ENCODE measurements around the gene PCDHA1. TPM values are rescaled to one million over a fixed set of nuclear protein-coding genes. Genes with fewer than 3 reads are reported as not detected.
"Not testable (repeated sequence)": the region's sequence is repeated elsewhere in the genome, so short reads cannot be mapped to it uniquely, and the experiment has no call there.

The PCDHA1 gene
- total RNA-seq, 2 donors from 2014 or later, result not detected

DNA sequence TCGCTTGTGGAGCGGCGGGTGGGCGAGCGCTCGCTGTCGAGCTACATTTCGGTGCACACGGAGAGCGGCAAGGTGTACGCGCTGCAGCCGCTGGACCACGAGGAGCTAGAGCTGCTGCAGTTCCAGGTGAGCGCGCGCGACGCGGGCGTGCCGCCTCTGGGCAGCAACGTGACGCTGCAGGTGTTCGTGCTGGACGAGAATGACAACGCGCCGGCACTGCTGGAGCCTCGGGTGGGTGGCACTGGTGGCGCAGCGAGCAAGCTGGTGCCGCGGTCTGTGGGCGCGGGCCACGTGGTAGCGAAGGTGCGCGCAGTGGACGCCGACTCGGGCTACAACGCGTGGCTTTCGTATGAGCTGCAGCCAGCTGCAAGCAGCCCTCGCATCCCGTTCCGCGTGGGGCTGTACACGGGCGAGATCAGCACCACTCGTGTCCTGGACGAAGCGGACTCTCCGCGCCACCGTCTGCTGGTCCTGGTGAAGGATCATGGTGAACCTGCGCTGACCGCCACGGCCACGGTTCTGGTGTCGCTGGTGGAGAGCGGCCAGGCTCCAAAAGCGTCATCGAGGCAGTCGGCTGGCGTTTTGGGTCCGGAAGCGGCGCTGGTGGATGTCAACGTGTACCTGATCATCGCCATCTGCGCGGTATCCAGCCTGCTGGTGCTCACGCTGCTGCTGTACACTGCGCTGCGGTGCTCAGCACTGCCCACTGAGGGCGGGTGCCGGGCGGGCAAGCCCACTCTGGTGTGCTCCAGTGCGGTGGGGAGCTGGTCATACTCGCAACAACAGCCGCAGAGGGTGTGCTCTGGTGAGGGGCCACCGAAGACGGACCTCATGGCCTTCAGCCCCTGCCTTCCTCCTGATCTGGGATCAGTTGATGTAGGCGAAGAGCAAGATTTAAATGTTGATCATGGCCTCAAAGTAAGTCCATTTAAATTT is 57.1 kb downstream of the PCDHA1 start:
- intact Hi-C loops (cut with DNase I), result no loop called here
- no peak for DNase-seq (ENCODE audit: low spot score)

GRCh38 chr5:140848139-140849102 is 62.5 kb downstream of the PCDHA1 start, which contains the start of gene PCDHA9:
PCDHA9 (plus strand) TSS chr5:140848382; CDS start chr5:140848496, 114 bp downstream.
- DNase-seq (ENCODE audit: low spot score); intact Hi-C loops (cut with DNase I): not testable (repeated sequence)

- intact Hi-C loops (cut with DNase I); DNase-seq (ENCODE audit: low spot score): not testable (repeated sequence)
Measured at GRCh38 chr5:140849831-140850634, 64.1 kb downstream of the PCDHA1 start.

- intact Hi-C loops (cut with DNase I), result no loop called here
- DNase-seq (ENCODE audit: low spot score), result no peak
Measured at GRCh38 chr5:140855772-140856674, 70.1 kb downstream of the PCDHA1 start, which contains the start of gene PCDHA10. PCDHA10 (plus strand) TSS chr5:140855897; CDS start chr5:140856049, 152 bp downstream.

DNA sequence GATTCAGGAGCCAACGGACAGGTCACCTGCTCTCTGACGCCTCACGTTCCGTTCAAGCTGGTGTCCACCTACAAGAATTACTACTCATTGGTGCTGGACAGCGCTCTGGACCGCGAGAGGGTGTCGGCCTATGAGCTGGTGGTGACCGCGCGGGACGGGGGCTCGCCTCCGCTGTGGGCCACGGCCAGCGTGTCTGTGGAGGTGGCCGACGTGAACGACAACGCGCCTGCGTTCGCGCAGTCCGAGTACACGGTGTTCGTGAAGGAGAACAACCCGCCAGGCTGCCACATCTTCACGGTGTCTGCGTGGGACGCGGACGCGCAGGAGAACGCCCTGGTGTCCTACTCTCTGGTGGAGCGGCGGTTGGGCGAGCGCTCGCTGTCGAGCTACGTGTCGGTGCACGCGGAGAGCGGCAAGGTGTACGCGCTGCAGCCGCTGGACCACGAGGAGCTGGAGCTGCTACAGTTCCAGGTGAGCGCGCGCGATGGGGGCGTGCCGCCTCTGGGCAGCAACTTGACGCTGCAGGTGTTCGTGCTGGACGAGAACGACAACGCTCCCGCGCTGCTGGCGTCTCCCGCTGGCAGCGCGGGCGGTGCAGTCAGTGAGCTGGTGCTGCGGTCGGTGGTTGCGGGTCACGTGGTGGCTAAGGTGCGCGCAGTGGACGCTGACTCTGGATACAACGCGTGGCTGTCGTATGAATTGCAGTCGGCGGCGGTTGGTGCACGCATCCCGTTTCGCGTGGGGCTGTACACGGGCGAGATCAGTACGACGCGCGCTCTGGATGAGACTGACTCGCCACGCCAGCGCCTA is 71.4 kb downstream of the PCDHA1 start:
- intact Hi-C loops (cut with DNase I), result no loop called here
- no peak for DNase-seq (ENCODE audit: low spot score)

GRCh38 chr5:140857987-140858240 is 72.0 kb downstream of the PCDHA1 start:
- DNase-seq (ENCODE audit: low spot score), result no peak
- intact Hi-C loops (cut with DNase I), result no loop called here

DNA sequence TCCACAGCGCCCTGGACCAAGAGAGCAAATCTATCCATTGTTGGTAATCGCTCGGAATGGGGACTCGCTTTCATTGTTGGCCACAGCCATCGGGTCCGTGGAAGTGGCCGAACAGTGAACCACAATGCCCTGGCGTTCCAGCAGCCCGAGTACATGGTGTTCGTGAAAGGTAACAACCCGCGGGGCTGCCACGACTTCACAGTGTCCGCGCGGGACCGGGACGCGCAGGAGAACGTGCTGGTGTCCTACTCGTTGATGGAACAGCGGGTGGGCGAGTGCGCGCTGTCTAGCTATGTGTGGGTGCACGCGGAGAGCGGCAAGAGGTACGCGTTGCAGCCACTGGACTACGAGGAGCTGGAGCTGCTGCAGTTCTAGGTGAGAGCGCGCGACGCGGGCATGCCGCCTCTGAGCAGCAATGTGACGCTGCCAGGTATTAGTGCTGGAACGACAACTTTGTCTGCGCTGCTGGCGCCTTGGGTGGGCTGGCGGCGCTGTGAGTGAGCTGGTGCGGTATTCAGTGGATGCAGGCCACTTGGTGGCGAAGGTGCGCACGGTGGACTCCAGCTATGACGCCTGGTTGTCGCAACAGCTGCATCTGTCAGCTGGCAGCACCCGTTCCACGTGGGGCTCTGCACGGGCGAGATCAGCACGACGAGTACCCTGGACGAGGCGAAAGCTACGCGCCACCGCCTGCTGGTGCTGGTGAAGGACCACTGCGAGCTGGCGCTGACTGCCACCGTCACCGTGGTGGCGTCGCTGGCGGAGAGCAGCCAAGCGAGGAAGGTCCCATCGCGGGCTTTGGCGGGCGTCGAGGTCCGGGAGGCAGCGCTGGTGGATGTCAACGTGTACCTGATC is 76.7 kb downstream of the PCDHA1 start:
- intact Hi-C loops (cut with DNase I), result no loop called here
- no peak for DNase-seq (ENCODE audit: low spot score)

DNA sequence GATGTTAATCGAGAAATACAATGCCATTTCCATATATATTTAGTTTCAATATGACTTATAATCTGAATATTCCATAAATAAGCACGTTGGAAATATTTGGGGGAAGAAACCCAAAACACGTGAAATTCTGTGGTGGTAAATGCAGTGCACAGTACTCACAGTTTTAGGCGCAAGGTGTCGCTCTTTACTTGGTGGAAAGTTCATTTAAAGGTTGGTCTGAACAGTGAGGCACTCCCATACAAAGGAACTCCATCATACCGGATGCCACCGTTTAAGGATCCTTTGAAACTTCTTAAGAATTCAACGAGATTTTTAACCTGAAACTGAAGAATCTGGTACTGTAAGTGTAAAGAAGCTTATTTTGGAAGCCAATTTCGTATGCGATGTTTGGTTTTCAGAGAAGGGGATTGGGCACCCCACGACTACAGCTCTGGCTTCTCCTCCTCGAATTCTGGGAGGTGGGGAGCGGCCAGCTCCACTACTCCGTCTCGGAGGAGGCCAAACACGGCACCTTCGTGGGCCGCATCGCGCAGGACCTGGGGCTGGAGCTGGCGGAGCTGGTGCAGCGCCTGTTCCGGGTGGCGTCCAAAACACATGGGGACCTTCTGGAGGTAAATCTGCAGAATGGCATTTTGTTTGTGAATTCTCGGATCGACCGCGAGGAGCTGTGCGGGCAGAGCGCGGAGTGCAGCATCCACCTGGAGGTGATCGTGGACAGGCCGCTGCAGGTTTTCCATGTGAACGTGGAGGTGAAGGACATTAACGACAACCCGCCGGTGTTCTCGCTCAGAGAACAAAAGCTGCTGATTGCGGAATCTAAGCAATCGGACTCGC is 83.0 kb downstream of the PCDHA1 start, which contains the start of gene PCDHA11:
TSS of gene PCDHA11 (plus strand) at position 237 of the 834 bp plus-strand sequence. CDS start at position 384, 147 bp downstream.
- intact Hi-C loops (cut with DNase I), result no loop called here

GRCh38 chr5:140869555-140869886 is 83.6 kb downstream of the PCDHA1 start:
- intact Hi-C loops (cut with DNase I), result no loop called here
- no peak for DNase-seq (ENCODE audit: low spot score)

More for the DNA sequence above, 83.0 kb downstream of the PCDHA1 start, which contains the start of gene PCDHA11:
- no peak for DNase-seq (ENCODE audit: low spot score)

DNA sequence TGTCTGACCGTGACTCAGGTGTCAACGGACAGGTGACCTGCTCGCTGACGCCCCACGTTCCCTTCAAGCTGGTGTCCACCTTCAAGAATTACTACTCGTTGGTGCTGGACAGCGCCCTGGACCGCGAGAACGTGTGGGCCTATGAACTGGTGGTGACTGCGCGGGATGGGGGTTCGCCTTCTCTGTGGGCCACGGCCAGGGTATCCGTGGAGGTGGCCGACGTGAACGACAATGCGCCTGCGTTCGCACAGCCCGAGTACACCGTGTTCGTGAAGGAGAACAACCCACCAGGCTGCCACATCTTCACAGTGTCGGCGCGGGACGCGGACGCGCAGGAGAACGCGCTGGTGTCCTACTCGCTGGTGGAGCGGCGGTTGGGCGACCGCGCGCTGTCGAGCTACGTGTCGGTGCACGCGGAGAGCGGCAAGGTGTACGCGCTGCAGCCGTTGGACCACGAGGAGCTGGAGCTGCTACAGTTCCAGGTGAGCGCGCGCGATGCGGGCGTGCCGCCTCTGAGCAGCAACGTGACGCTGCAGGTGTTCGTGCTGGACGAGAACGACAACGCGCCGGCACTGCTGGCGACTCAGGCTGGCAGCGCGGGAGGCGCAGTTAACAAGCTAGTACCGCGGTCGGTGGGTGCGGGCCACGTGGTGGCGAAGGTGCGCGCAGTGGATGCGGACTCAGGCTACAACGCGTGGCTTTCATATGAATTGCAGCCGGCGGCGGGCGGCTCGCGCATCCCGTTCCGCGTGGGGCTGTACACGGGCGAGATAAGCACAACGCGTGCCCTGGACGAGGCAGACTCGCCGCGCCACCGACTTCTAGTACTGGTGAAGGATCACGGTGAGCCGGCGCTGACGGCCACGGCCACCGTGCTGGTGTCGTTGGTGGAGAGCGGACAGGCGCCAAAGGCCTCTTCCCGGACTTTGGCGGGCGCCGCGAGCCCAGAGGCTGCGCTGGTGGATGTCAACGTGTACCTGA is 84.6 kb downstream of the PCDHA1 start:
- no peak for DNase-seq (ENCODE audit: low spot score)
- intact Hi-C loops (cut with DNase I), result no loop called here

GRCh38 chr5:140875085-140876065 is 89.4 kb downstream of the PCDHA1 start, which contains the start of gene PCDHA12:
PCDHA12 (plus strand) TSS chr5:140875308; CDS start chr5:140875473, 165 bp downstream.
- intact Hi-C loops (cut with DNase I), result no loop called here
- no peak for DNase-seq (ENCODE audit: low spot score)

DNA sequence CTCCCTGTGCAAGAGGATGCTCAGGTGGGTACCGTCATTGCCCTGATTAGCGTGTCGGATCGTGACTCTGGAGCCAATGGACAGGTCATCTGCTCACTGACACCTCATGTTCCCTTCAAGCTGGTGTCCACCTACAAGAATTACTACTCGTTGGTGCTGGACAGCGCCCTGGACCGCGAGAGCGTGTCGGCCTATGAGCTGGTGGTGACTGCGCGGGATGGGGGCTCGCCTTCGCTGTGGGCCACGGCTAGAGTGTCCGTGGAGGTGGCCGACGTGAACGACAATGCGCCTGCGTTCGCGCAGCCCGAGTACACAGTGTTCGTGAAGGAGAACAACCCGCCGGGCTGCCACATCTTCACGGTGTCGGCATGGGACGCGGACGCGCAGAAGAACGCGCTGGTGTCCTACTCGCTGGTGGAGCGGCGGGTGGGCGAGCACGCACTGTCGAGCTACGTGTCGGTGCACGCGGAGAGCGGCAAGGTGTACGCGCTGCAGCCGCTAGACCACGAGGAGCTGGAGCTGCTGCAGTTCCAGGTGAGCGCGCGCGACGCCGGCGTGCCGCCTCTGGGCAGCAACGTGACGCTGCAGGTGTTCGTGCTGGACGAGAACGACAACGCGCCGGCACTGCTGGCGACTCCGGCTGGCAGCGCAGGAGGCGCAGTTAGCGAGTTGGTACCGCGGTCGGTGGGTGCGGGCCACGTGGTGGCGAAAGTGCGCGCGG is 90.8 kb downstream of the PCDHA1 start:
- DNase-seq (ENCODE audit: low spot score); intact Hi-C loops (cut with DNase I): not testable (repeated sequence)

DNA sequence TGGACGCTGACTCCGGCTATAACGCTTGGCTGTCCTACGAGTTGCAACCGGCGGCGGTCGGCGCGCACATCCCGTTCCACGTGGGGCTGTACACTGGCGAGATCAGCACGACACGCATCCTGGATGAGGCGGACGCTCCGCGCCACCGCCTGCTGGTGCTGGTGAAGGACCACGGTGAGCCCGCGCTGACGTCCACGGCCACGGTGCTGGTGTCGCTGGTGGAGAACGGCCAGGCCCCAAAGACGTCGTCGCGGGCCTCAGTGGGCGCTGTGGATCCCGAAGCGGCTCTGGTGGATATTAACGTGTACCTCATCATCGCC is 91.3 kb downstream of the PCDHA1 start:
- intact Hi-C loops (cut with DNase I), result no loop called here
- DNase-seq (ENCODE audit: low spot score), result no peak

Measured in posterior vena cava (tissue), 2 donors.